WTC11 (cell line): ENCODE data around the gene CTDSPL2. TPM values are rescaled to one million over a fixed set of nuclear protein-coding genes. Genes with fewer than 3 reads are reported as not detected.

Experiments
- ATF2 ChIP-seq: sonication (generic); formaldehyde crosslinking; IDR thresholded peaks from 2 replicates; pipeline ENCODE4 v1.8.1; 2022; ENCODE audit warnings: low read depth, missing genetic modification reagents, borderline replicate concordance
- CREM ChIP-seq: sonication (generic); formaldehyde crosslinking; IDR thresholded peaks from 2 replicates; pipeline ENCODE4 v1.8.1; 2022; ENCODE audit warnings: mild to moderate bottlenecking, missing genetic modification reagents, moderate library complexity
- E2F1 ChIP-seq: sonication (generic); formaldehyde crosslinking; IDR thresholded peaks from 2 replicates; pipeline ENCODE4 v1.8.0; 2022; ENCODE audit warnings: mild to moderate bottlenecking, missing genetic modification reagents
- EMX1 ChIP-seq: fragments of 250-450 bp; sonication (Bioruptor Pico); IDR thresholded peaks from 2 replicates; pipeline ENCODE4 v1.8.0; 2021; ENCODE audit warnings: mild to moderate bottlenecking
- GTF2I ChIP-seq: fragments of 250-450 bp; sonication (Bioruptor Pico); conservative IDR thresholded peaks from 2 replicates; pipeline ENCODE4 v1.4.0; 2021; ENCODE audit warnings: mild to moderate bottlenecking
- JUN ChIP-seq: sonication (generic); formaldehyde crosslinking; IDR thresholded peaks from 2 replicates; pipeline ENCODE4 v1.8.0; 2023; ENCODE audit warnings: mild to moderate bottlenecking, missing genetic modification reagents
- MYBL2 ChIP-seq: sonication (generic); formaldehyde crosslinking; IDR thresholded peaks from 2 replicates; pipeline ENCODE4 v1.8.1; 2023; ENCODE audit warnings: mild to moderate bottlenecking, moderate library complexity, missing genetic modification reagents
- NR3C1 ChIP-seq: sonication (generic); formaldehyde crosslinking; conservative IDR thresholded peaks from 2 replicates; pipeline ENCODE4 v1.8.1; 2023; ENCODE audit warnings: low read depth, mild to moderate bottlenecking, missing genetic modification reagents
- PRRX2 ChIP-seq: fragments of 250-450 bp; sonication (Bioruptor Pico); IDR thresholded peaks from 2 replicates; pipeline ENCODE4 v1.8.0; 2021; ENCODE audit warnings: mild to moderate bottlenecking
- RELA ChIP-seq: sonication (generic); formaldehyde crosslinking; IDR thresholded peaks from 2 replicates; pipeline ENCODE4 v1.8.1; 2022; ENCODE audit warnings: missing genetic modification reagents, mild to moderate bottlenecking, borderline replicate concordance
- TP53 ChIP-seq: sonication (generic); formaldehyde crosslinking; IDR thresholded peaks from 2 replicates; pipeline ENCODE4 v1.8.1; 2023; ENCODE audit warnings: mild to moderate bottlenecking, missing genetic modification reagents
- ZBTB21 ChIP-seq: sonication (generic); formaldehyde crosslinking; IDR thresholded peaks from 2 replicates; pipeline ENCODE4 v1.8.1; 2023; ENCODE audit warnings: mild to moderate bottlenecking, missing genetic modification reagents, borderline replicate concordance
- ZMAT4 ChIP-seq: fragments of 250-450 bp; sonication (Bioruptor Pico); IDR thresholded peaks from 2 replicates; pipeline ENCODE4 v1.9.0; 2021; ENCODE audit warnings: mild to moderate bottlenecking
- ZNF219 ChIP-seq: sonication (generic); formaldehyde crosslinking; IDR thresholded peaks from 2 replicates; pipeline ENCODE4 v1.8.0; 2023; ENCODE audit warnings: missing genetic modification reagents, mild to moderate bottlenecking, borderline replicate concordance
- ZNF281 ChIP-seq: sonication (generic); formaldehyde crosslinking; IDR thresholded peaks from 2 replicates; pipeline ENCODE4 v1.8.0; 2023; ENCODE audit warnings: mild to moderate bottlenecking, missing genetic modification reagents
- ZNF423 ChIP-seq: fragments of 250-450 bp; sonication (Bioruptor Pico); IDR thresholded peaks from 2 replicates; pipeline ENCODE4 v2.1.2; 2022; ENCODE audit warnings: mild to moderate bottlenecking, moderate library complexity
- ZNF671 ChIP-seq: fragments of 250-450 bp; sonication (Bioruptor Pico); IDR thresholded peaks from 2 replicates; pipeline ENCODE4 v1.8.0; 2021; ENCODE audit warnings: mild to moderate bottlenecking
- total RNA-seq: library from RNA; stranded (reverse); gene quantifications from 3 replicates; pipeline ENCODE4 v1.2.3, GENCODE V29; 2021
- TF ChIP-seq, protein P1 (sequence below): sonication (generic); formaldehyde crosslinking; IDR thresholded peaks from 2 replicates; pipeline ENCODE4 v1.8.1; 2023; ENCODE audit warnings: mild to moderate bottlenecking, missing genetic modification reagents
- TF ChIP-seq, protein P2 (sequence below): sonication (generic); formaldehyde crosslinking; conservative IDR thresholded peaks from 2 replicates; pipeline ENCODE4 v1.8.1; 2023; ENCODE audit warnings: mild to moderate bottlenecking, low read depth, missing genetic modification reagents, moderate library complexity
- TF ChIP-seq, protein P3 (sequence below): sonication (generic); formaldehyde crosslinking; IDR thresholded peaks from 2 replicates; pipeline ENCODE4 v1.8.1; 2022; ENCODE audit warnings: mild to moderate bottlenecking, moderate library complexity, missing genetic modification reagents
- TF ChIP-seq, protein P4 (sequence below): fragments of 250-450 bp; sonication (Bioruptor Pico); IDR thresholded peaks from 2 replicates; pipeline ENCODE4 v1.8.0; 2021; ENCODE audit warnings: mild to moderate bottlenecking
- TF ChIP-seq, protein P5 (sequence below): sonication (generic); formaldehyde crosslinking; IDR thresholded peaks from 2 replicates; pipeline ENCODE4 v1.8.1; 2023; ENCODE audit warnings: mild to moderate bottlenecking, missing genetic modification reagents, borderline replicate concordance

The CTDSPL2 gene
- total RNA-seq, 1 experiment from 2014 or later: 65.2 TPM

GRCh38 chr15:44536962-44537734 is 109.7 kb downstream of the CTDSPL2 start, which contains the start of gene EIF3J (continued):
- TF ChIP-seq CREM (CRISPR knock-in tag) (peak; percentile 57; the same call in 1 of the 2 replicates), ZNF281 (CRISPR knock-in tag) (peak; percentile 32; the same call in 1 of the 2 replicates), ZNF423 (CRISPR knock-in tag) (no peak), ZBTB21 (no peak), TP53 (CRISPR knock-in tag) (no peak), RELA (peak; percentile 56; the same call in 1 of the 2 replicates), EMX1 (CRISPR knock-in tag) (no peak), E2F1 (CRISPR knock-in tag) (no peak; the same call in 1 of the 2 replicates), PRRX2 (CRISPR knock-in tag) (no peak), ZMAT4 (no peak), GTF2I (CRISPR knock-in tag) (no peak), MYBL2 (CRISPR knock-in tag) (peak; percentile 51; the same call in 1 of the 2 replicates), JUN (CRISPR knock-in tag) (no peak), ZNF219 (peak; percentile 34; the same call in 1 of the 2 replicates), NR3C1 (CRISPR knock-in tag) (no peak), ZNF671 (CRISPR knock-in tag) (no peak), ATF2 (CRISPR knock-in tag) (no peak)
- TF ChIP-seq, protein P1, sequence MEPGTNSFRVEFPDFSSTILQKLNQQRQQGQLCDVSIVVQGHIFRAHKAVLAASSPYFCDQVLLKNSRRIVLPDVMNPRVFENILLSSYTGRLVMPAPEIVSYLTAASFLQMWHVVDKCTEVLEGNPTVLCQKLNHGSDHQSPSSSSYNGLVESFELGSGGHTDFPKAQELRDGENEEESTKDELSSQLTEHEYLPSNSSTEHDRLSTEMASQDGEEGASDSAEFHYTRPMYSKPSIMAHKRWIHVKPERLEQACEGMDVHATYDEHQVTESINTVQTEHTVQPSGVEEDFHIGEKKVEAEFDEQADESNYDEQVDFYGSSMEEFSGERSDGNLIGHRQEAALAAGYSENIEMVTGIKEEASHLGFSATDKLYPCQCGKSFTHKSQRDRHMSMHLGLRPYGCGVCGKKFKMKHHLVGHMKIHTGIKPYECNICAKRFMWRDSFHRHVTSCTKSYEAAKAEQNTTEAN (CRISPR knock-in tag): no peak
- TF ChIP-seq, protein P2, sequence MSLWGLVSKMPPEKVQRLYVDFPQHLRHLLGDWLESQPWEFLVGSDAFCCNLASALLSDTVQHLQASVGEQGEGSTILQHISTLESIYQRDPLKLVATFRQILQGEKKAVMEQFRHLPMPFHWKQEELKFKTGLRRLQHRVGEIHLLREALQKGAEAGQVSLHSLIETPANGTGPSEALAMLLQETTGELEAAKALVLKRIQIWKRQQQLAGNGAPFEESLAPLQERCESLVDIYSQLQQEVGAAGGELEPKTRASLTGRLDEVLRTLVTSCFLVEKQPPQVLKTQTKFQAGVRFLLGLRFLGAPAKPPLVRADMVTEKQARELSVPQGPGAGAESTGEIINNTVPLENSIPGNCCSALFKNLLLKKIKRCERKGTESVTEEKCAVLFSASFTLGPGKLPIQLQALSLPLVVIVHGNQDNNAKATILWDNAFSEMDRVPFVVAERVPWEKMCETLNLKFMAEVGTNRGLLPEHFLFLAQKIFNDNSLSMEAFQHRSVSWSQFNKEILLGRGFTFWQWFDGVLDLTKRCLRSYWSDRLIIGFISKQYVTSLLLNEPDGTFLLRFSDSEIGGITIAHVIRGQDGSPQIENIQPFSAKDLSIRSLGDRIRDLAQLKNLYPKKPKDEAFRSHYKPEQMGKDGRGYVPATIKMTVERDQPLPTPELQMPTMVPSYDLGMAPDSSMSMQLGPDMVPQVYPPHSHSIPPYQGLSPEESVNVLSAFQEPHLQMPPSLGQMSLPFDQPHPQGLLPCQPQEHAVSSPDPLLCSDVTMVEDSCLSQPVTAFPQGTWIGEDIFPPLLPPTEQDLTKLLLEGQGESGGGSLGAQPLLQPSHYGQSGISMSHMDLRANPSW (CRISPR knock-in tag): no peak
- TF ChIP-seq, protein P3, sequence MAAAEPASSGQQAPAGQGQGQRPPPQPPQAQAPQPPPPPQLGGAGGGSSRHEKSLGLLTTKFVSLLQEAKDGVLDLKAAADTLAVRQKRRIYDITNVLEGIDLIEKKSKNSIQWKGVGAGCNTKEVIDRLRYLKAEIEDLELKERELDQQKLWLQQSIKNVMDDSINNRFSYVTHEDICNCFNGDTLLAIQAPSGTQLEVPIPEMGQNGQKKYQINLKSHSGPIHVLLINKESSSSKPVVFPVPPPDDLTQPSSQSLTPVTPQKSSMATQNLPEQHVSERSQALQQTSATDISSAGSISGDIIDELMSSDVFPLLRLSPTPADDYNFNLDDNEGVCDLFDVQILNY (CRISPR knock-in tag): no peak
- TF ChIP-seq, protein P4, sequence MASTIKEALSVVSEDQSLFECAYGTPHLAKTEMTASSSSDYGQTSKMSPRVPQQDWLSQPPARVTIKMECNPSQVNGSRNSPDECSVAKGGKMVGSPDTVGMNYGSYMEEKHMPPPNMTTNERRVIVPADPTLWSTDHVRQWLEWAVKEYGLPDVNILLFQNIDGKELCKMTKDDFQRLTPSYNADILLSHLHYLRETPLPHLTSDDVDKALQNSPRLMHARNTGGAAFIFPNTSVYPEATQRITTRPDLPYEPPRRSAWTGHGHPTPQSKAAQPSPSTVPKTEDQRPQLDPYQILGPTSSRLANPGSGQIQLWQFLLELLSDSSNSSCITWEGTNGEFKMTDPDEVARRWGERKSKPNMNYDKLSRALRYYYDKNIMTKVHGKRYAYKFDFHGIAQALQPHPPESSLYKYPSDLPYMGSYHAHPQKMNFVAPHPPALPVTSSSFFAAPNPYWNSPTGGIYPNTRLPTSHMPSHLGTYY (CRISPR knock-in tag): no peak
- TF ChIP-seq, protein P5, sequence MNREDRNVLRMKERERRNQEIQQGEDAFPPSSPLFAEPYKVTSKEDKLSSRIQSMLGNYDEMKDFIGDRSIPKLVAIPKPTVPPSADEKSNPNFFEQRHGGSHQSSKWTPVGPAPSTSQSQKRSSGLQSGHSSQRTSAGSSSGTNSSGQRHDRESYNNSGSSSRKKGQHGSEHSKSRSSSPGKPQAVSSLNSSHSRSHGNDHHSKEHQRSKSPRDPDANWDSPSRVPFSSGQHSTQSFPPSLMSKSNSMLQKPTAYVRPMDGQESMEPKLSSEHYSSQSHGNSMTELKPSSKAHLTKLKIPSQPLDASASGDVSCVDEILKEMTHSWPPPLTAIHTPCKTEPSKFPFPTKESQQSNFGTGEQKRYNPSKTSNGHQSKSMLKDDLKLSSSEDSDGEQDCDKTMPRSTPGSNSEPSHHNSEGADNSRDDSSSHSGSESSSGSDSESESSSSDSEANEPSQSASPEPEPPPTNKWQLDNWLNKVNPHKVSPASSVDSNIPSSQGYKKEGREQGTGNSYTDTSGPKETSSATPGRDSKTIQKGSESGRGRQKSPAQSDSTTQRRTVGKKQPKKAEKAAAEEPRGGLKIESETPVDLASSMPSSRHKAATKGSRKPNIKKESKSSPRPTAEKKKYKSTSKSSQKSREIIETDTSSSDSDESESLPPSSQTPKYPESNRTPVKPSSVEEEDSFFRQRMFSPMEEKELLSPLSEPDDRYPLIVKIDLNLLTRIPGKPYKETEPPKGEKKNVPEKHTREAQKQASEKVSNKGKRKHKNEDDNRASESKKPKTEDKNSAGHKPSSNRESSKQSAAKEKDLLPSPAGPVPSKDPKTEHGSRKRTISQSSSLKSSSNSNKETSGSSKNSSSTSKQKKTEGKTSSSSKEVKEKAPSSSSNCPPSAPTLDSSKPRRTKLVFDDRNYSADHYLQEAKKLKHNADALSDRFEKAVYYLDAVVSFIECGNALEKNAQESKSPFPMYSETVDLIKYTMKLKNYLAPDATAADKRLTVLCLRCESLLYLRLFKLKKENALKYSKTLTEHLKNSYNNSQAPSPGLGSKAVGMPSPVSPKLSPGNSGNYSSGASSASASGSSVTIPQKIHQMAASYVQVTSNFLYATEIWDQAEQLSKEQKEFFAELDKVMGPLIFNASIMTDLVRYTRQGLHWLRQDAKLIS: 0 out of 2 replicates have a peak, but pooled peaks have one; percentile 55
